Stimulated activated CD4-positive, alpha-beta T cell treated with anti-CD3 and anti-CD28 coated beads, TNF-alpha, amount 100 ng/mL, for 24 hours (primary cell): ENCODE measurements around the gene TIE1.

ENCODE experiments used
- DNase-seq, 3 experiments: peaks; one replicate each; pipeline ENCODE4 v3.0.0-alpha.2; 2020; ENCODE audit warnings: low read depth in 3 of 3

TIE1 gene

GRCh38 chr1:43300378-43301094, at the start of gene TIE1:
Gene TIE1 (plus strand): TSS chr1:43300982. CDS start chr1:43301072, 90 bp downstream.
- DNase-seq: no peak

- no peak for DNase-seq
Measured at GRCh38 chr1:43251024-43251423, 49.8 kb upstream of the TIE1 start.

- no peak for DNase-seq
Measured at GRCh38 chr1:43252225-43252624, 48.6 kb upstream of the TIE1 start.

GRCh38 chr1:43253173-43253572, 47.6 kb upstream of the TIE1 start:
- DNase-seq: no peak

- no peak for DNase-seq
Measured at GRCh38 chr1:43253876-43254275, 46.9 kb upstream of the TIE1 start.

- no peak for DNase-seq
Measured at GRCh38 chr1:43255438-43256210, 45.2 kb upstream of the TIE1 start.

GRCh38 chr1:43256675-43257570, 43.9 kb upstream of the TIE1 start:
- no peak for DNase-seq

- DNase-seq: no peak
Measured at GRCh38 chr1:43258370-43258769, 42.4 kb upstream of the TIE1 start.

GRCh38 chr1:43265431-43265830, 35.4 kb upstream of the TIE1 start:
- no peak for DNase-seq

- no peak for DNase-seq
Measured at GRCh38 chr1:43266881-43267280, 33.9 kb upstream of the TIE1 start.

- no peak for DNase-seq
Measured at GRCh38 chr1:43267291-43267805, 33.4 kb upstream of the TIE1 start.

GRCh38 chr1:43267818-43268425, 32.9 kb upstream of the TIE1 start:
- DNase-seq: no peak

- DNase-seq: no peak
Measured at GRCh38 chr1:43269627-43270375, 31.0 kb upstream of the TIE1 start, which contains the start of gene TMEM125. Gene TMEM125 (plus strand): TSS chr1:43269983. CDS start chr1:43272723, 2,740 bp downstream.

- peak in 1 of 3 experiments; percentile 8 for DNase-seq
Measured at GRCh38 chr1:43270421-43271095, 30.2 kb upstream of the TIE1 start.

GRCh38 chr1:43271186-43272118, 29.3 kb upstream of the TIE1 start:
- DNase-seq: no peak

GRCh38 chr1:43272161-43272560, 28.6 kb upstream of the TIE1 start:
- DNase-seq: no peak

- no peak for DNase-seq
Measured at GRCh38 chr1:43272576-43273571, 27.9 kb upstream of the TIE1 start.

- DNase-seq: no peak
Measured at GRCh38 chr1:43273708-43274107, 27.1 kb upstream of the TIE1 start.
